Suprapubic skin (tissue), 4 donors: ENCODE data around the gene CASP6.

Source experiments
- CTCF ChIP-seq, 2 donors: fragments of 200-600 bp in 1 of 2; fragments of 450-650 bp in 1 of 2; sonication (generic) in 1 of 2; IDR thresholded peaks; one replicate each; pipeline ENCODE4 v1.5.1; 2016 to 2019; ENCODE audit warnings: antibody characterized with exemption in 2 of 2, mild to moderate bottlenecking in 1 of 2, moderate library complexity in 1 of 2
- POLR2A ChIP-seq, 2 donors: fragments of 450-650 bp; IDR thresholded peaks; one replicate each; pipeline ENCODE4 v1.6.1; 2017; ENCODE audit warnings: antibody characterized with exemption in 2 of 2, mild to moderate bottlenecking in 2 of 2, moderate library complexity in 2 of 2
- POLR2AphosphoS5 ChIP-seq, 3 donors: sonication (generic); formaldehyde crosslinking; IDR thresholded peaks; one replicate each; pipeline ENCODE4 v1.6.1; 2017; ENCODE audit warnings: antibody characterized with exemption in 3 of 3

- TF ChIP-seq CTCF (IDR thresholded peaks at IDR 0.05) (no peak), POLR2A (IDR thresholded peaks at IDR 0.05) (no peak), POLR2AphosphoS5 (IDR thresholded peaks at IDR 0.05) (no peak)
Observed at GRCh38 chr4:109698656-109699055, 4.6 kb downstream of the CASP6 start.
